ENCODE measurements around the gene IGFBP6.

The IGFBP6 gene

GRCh38 chr12:53058674-53059433 is 38.6 kb upstream of the IGFBP6 start:
- H3K27ac ChIP-seq: no peak overlapping the region
- H3K4me3 ChIP-seq: no peak overlapping the region
- DNase-seq (ENCODE audit: low read depth, low spot score): no peak
- no peak overlapping the region for H3K9ac ChIP-seq (ENCODE audit: insufficient read length)
- TF ChIP-seq FOXP2 (optimal IDR thresholded peaks at IDR 0.05; ENCODE audit: control extremely low read depth, extremely low read length, insufficient read depth) (no peak), EZH2 (IDR thresholded peaks at IDR 0.05) (no peak), POLR2AphosphoS5 (IDR thresholded peaks at IDR 0.05; ENCODE audit: borderline replicate concordance, low read depth, low read length) (no peak)
- no peaks in the 10 kb centered on the region for H3K36me3 ChIP-seq (ENCODE audit: insufficient read depth, low read length)
- H3K9me3 ChIP-seq (ENCODE audit: low read depth, low read length): no peaks in the 10 kb centered on the region

- no peak for TF ChIP-seq EZH2 (IDR thresholded peaks at IDR 0.05)
- TF ChIP-seq FOXP2 (optimal IDR thresholded peaks at IDR 0.05; ENCODE audit: control extremely low read depth, extremely low read length, insufficient read depth): no peak
- Histone ChIP-seq H3K36me3 (ENCODE audit: insufficient read depth, low read length) (no peaks in the 10 kb centered on the region), H3K4me3 (no peak overlapping the region), H3K9ac (ENCODE audit: insufficient read length) (no peak overlapping the region), H3K27ac (no peak overlapping the region), H3K9me3 (ENCODE audit: low read depth, low read length) (no peaks in the 10 kb centered on the region)
- DNase-seq (ENCODE audit: low read depth, low spot score): no peak
Measured at GRCh38 chr12:53059434-53060063, 37.9 kb upstream of the IGFBP6 start.

- DNase-seq (ENCODE audit: low read depth, low spot score): no peak
- no peaks in the 10 kb centered on the region for H3K36me3 ChIP-seq (ENCODE audit: insufficient read depth, low read length)
- TF ChIP-seq FOXP2 (optimal IDR thresholded peaks at IDR 0.05; ENCODE audit: control extremely low read depth, extremely low read length, insufficient read depth) (no peak), POLR2AphosphoS5 (IDR thresholded peaks at IDR 0.05; ENCODE audit: borderline replicate concordance, low read depth, low read length) (no peak), EZH2 (IDR thresholded peaks at IDR 0.05) (no peak)
- no peak overlapping the region for H3K9ac ChIP-seq (ENCODE audit: insufficient read length)
- no peaks in the 10 kb centered on the region for H3K9me3 ChIP-seq (ENCODE audit: low read depth, low read length)
- H3K27ac ChIP-seq: no peak overlapping the region
- no peak overlapping the region for H3K4me3 ChIP-seq
Measured at GRCh38 chr12:53060064-53060720, 37.3 kb upstream of the IGFBP6 start.

- H3K4me3 ChIP-seq: no peak overlapping the region
- no peak for TF ChIP-seq EZH2 (IDR thresholded peaks at IDR 0.05)
- TF ChIP-seq POLR2AphosphoS5 (IDR thresholded peaks at IDR 0.05; ENCODE audit: borderline replicate concordance, low read depth, low read length): no peak
- no peak for TF ChIP-seq FOXP2 (optimal IDR thresholded peaks at IDR 0.05; ENCODE audit: control extremely low read depth, extremely low read length, insufficient read depth)
- no peaks in the 10 kb centered on the region for H3K9me3 ChIP-seq (ENCODE audit: low read depth, low read length)
- no peaks in the 10 kb centered on the region for H3K36me3 ChIP-seq (ENCODE audit: insufficient read depth, low read length)
- H3K9ac ChIP-seq (ENCODE audit: insufficient read length): no peak overlapping the region
- no peak overlapping the region for H3K27ac ChIP-seq
- DNase-seq (ENCODE audit: low read depth, low spot score): no peak
Measured at GRCh38 chr12:53060721-53061276, 36.7 kb upstream of the IGFBP6 start.

- H3K36me3 ChIP-seq (ENCODE audit: insufficient read depth, low read length): no peaks in the 10 kb centered on the region
- no peak overlapping the region for H3K27ac ChIP-seq
- H3K9ac ChIP-seq (ENCODE audit: insufficient read length): no peak overlapping the region
- no peaks in the 10 kb centered on the region for H3K9me3 ChIP-seq (ENCODE audit: low read depth, low read length)
- no peak for DNase-seq (ENCODE audit: low read depth, low spot score)
- no peak overlapping the region for H3K4me3 ChIP-seq
- no peak for TF ChIP-seq POLR2AphosphoS5 (IDR thresholded peaks at IDR 0.05; ENCODE audit: borderline replicate concordance, low read depth, low read length)
Measured at GRCh38 chr12:53061404-53062010, 36.0 kb upstream of the IGFBP6 start.

GRCh38 chr12:53062011-53062961 is 35.2 kb upstream of the IGFBP6 start:
- no peak for TF ChIP-seq EZH2 (IDR thresholded peaks at IDR 0.05)
- peak; percentile 30; the same call in 1 of the 2 replicates for TF ChIP-seq POLR2AphosphoS5 (IDR thresholded peaks at IDR 0.05; ENCODE audit: borderline replicate concordance, low read depth, low read length)
- TF ChIP-seq FOXP2 (optimal IDR thresholded peaks at IDR 0.05; ENCODE audit: control extremely low read depth, extremely low read length, insufficient read depth): no peak
- no peak overlapping the region for H3K4me3 ChIP-seq
- DNase-seq (ENCODE audit: low read depth, low spot score): no peak
- no peak overlapping the region for H3K9ac ChIP-seq (ENCODE audit: insufficient read length)
- no peak overlapping the region for H3K27ac ChIP-seq
- H3K9me3 ChIP-seq (ENCODE audit: low read depth, low read length): no peaks in the 10 kb centered on the region
- H3K36me3 ChIP-seq (ENCODE audit: insufficient read depth, low read length): no peaks in the 10 kb centered on the region

GRCh38 chr12:53062977-53063707 is 34.3 kb upstream of the IGFBP6 start:
- no peak for TF ChIP-seq EZH2 (IDR thresholded peaks at IDR 0.05)
- no peak for TF ChIP-seq FOXP2 (optimal IDR thresholded peaks at IDR 0.05; ENCODE audit: control extremely low read depth, extremely low read length, insufficient read depth)
- TF ChIP-seq POLR2AphosphoS5 (IDR thresholded peaks at IDR 0.05; ENCODE audit: borderline replicate concordance, low read depth, low read length): no peak
- DNase-seq (ENCODE audit: low read depth, low spot score): no peak

More at GRCh38 chr12:53062977-53063707, 34.3 kb upstream of the IGFBP6 start:
- H3K9ac ChIP-seq (ENCODE audit: insufficient read length): no peak overlapping the region
- H3K27ac ChIP-seq: no peak overlapping the region
- H3K36me3 ChIP-seq (ENCODE audit: insufficient read depth, low read length): no peaks in the 10 kb centered on the region
- no peak overlapping the region for H3K4me3 ChIP-seq
- no peaks in the 10 kb centered on the region for H3K9me3 ChIP-seq (ENCODE audit: low read depth, low read length)

All from SK-N-MC (cell line).